Stimulated activated CD8-positive, alpha-beta memory T cell treated with anti-CD3 and anti-CD28 coated beads, Interleukin-4, amount 100 ng/mL, for 48 hours (primary cell): ENCODE results near the gene SRXN1.

Experiments used
- DNase-seq: peaks from one replicate; pipeline ENCODE4 v3.0.0-alpha.2; 2020

Gene SRXN1

GRCh38 chr20:675033-675452, 22.0 kb upstream of the SRXN1 start:
- no peak for DNase-seq

- no peak for DNase-seq
Measured at GRCh38 chr20:673603-674001, 20.6 kb upstream of the SRXN1 start.

- DNase-seq: no peak
Measured at GRCh38 chr20:672963-673602, 20.1 kb upstream of the SRXN1 start.

- DNase-seq: no peak
Measured at GRCh38 chr20:671252-672030, 18.4 kb upstream of the SRXN1 start.

- no peak for DNase-seq
Measured at GRCh38 chr20:669573-669972, 16.6 kb upstream of the SRXN1 start.

- no peak for DNase-seq
Measured at GRCh38 chr20:668638-669037, 15.6 kb upstream of the SRXN1 start.

GRCh38 chr20:668050-668449, 15.1 kb upstream of the SRXN1 start:
- no peak for DNase-seq

GRCh38 chr20:667351-668034, 14.5 kb upstream of the SRXN1 start:
- peak; percentile 86 for DNase-seq

GRCh38 chr20:666877-667276, 13.9 kb upstream of the SRXN1 start:
- no peak for DNase-seq

- DNase-seq: no peak
Measured at GRCh38 chr20:665276-665675, 12.3 kb upstream of the SRXN1 start.

- no peak for DNase-seq
Measured at GRCh38 chr20:664576-664975, 11.6 kb upstream of the SRXN1 start.

GRCh38 chr20:664151-664550, 11.2 kb upstream of the SRXN1 start:
- no peak for DNase-seq

- peak; percentile 34 for DNase-seq
Measured at GRCh38 chr20:663315-664090, 10.5 kb upstream of the SRXN1 start.

- no peak for DNase-seq
Measured at GRCh38 chr20:662277-663192, 9.5 kb upstream of the SRXN1 start.

- DNase-seq: no peak
Measured at GRCh38 chr20:661474-662270, 8.7 kb upstream of the SRXN1 start.

- DNase-seq: no peak
Measured at GRCh38 chr20:658731-659291, 5.8 kb upstream of the SRXN1 start.

- no peak for DNase-seq
Measured at GRCh38 chr20:658202-658601, 5.2 kb upstream of the SRXN1 start.

GRCh38 chr20:655726-656624, 3.0 kb upstream of the SRXN1 start:
- DNase-seq: no peak

GRCh38 chr20:654417-654750, 1.4 kb upstream of the SRXN1 start:
- no peak for DNase-seq
